HG03521 (cell line): Measurements from ENCODE around the gene MMS22L.

Experiments used
- ATAC-seq: cut with Tn5 transposase; IDR thresholded peaks from one replicate; pipeline ENCODE4 v1.9.1; 2021; ENCODE audit warnings: mild to moderate bottlenecking, moderate library complexity; ENCODE audit not compliant: unreplicated experiment

The MMS22L gene

DNA sequence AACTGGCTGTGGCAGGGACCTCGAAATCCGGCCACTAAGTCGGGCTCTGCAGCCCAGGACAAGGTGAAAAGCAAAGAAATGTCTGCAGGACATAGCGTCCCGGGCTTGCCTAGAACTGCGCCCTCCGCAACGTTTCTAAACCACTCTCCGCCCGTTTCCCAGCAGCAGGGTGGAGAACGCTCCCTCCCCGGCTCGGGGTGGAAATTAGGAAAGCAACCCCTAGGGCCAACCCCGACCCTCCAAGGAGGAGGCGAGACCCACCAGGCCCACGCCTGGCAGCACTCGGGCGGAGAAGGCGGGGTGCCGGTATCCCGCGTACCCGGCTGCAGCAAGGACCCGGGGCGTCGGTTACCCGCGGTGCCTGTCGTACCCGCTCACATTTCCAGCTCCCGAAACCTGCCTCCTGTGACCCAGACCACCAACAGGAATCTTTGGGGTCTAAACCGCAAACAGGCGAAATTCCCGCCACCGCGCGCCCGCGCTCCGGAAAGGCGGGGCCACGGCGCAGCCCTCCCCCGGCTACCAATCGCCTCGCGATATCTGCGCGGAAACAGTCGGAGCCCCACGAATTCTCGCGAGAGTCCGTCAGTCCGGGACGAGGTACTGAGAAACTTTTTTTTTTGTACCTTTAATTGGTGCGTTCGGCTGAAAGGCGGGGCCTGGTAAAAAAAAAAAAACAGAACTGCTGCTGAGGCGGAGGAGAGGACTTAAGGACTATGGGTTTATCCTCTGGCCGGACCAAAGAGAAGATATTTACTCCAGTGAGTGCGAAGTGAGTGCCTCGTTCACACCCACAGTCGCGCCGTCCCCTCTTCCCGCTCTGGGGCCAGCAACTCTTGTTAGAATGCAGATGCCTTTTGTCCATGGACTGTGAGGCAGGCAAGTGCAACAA is at the start of gene MMS22L:
MMS22L (minus strand) TSS at position 491 of the 892 bp plus-strand sequence. CDS start 739 bp downstream, outside the sequence.
- ATAC-seq: peak; percentile 96

GRCh38 chr6:97322811-97323210 is 39.8 kb upstream of the MMS22L start:
- no peak for ATAC-seq

- ATAC-seq: no peak
Measured at GRCh38 chr6:97322226-97322625, 39.2 kb upstream of the MMS22L start.

- ATAC-seq: no peak
Measured at GRCh38 chr6:97316978-97317377, 34.0 kb upstream of the MMS22L start.

DNA sequence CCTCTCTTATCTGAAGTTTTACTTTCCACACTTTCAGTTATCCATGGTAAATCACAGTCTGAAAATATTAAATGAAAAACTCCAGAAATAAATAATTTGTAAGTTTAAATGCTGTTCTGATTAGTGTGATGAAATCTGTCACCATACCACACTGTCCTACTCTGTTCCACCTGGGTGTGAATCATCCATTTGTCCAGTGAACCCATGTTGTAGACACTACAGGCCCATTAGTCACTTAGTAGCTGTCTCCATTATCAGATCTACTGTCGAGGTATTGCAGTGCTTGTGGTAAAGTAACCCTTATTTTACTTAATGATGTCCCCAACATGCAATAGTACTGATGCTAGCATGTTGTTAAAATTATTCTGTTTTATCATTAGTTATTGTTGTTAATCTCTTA is 29.2 kb upstream of the MMS22L start:
- ATAC-seq: no peak

DNA sequence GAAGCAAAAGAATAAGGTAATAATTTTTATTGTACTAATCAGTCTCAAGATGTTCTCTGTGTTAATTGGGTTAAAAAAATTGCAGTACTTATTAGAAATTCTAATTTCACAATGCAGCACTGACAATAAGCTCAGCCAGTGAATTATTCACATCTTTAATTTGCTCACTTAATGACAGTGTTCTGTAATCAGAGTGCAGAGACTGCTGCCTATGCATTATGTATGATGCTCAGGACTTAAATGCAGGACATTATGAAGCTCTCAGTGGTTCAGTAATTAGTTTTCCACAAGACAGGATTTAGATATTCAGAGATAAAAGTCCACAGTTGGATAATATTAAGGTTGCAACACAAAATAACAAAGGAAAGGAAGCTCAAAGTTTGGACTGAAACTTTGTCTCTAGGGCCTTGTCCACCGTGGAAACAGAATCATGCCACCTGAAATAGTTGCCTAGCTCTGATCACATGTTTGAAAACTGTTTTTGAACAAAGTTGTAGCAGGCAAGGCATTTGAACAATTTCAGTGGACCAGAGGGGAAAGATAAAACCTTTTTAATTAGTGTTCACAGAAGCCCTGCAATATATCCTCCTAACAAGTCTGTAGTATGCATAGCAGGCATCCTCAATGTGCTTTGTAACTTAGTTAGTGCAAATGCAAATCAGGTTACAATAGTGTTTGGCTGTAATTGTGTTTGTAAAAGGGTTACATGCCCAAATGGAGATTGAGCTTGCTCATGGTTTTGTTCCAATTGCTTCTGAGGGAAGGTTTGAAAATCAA is 23.7 kb upstream of the MMS22L start:
- ATAC-seq: no peak

DNA sequence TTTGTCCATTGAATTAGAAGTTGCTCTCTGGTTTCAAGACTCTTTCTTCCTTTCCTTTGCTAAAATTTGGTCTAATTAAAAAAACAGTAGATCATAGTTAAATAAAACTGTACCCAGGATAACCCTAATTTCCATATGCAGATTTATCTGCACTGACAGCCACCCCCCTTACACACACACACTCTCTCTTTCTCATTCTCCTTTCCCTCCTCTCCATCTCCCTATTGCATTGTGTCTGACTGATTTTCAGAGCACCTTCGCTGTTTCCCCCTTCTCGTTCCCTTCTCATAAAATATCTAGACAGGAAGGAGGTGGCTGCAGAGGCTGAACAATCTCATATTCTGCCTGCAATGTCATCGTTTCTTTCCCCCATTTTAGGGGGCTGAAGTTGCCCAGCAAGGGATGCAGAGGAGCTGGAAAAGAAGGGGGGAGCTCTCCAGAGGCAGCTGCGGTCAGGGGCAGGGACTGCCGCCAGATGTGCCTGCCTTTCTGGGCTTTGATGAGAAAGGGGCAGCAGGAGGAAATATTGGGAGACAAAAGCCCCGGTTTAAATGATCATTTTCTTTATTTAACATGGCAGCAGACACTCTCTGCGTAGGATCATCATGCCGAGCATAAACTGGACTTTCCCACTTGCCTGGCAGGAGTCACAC is 22.5 kb upstream of the MMS22L start:
- ATAC-seq: no peak

DNA sequence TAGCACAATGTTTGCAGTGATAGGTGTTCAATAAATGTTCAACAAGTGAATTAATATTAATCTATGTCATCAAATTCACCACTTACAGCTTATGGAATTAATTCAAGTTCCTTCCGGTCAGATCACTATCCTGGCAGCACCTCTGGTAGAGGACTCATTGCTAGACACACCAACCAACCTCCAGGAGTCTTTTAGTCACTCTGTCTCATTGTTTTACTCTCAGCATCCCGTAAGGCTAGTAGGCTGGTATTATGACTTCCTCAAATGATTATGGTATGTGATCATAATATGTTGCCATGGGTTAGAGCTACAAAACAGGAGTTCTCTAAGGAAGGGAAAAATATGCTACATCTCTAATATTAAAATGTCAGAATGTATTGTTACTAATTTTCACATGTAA is 21.7 kb upstream of the MMS22L start:
- ATAC-seq: no peak

DNA sequence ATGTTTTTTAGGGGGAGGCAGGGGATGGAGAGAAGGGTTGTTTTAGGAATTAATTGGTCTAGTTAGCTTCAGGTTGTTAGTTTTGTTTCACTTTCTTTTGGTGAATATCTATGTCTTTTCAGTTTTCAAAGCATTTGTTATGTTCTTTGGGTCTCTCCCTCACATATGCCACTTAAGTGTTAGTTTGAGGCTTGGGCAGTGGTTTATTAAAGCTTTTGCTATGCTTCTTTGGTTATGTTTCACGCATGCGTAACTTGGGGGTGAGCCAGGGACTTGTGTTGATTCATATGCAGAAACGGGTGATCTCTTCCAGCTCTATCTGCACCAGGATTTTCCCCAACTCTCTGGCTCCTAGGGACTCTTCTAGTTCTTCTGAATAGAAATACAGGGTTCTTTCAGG is 11.4 kb upstream of the MMS22L start:
- no peak for ATAC-seq

GRCh38 chr6:97293198-97293696 is 10.2 kb upstream of the MMS22L start:
- no peak for ATAC-seq

DNA sequence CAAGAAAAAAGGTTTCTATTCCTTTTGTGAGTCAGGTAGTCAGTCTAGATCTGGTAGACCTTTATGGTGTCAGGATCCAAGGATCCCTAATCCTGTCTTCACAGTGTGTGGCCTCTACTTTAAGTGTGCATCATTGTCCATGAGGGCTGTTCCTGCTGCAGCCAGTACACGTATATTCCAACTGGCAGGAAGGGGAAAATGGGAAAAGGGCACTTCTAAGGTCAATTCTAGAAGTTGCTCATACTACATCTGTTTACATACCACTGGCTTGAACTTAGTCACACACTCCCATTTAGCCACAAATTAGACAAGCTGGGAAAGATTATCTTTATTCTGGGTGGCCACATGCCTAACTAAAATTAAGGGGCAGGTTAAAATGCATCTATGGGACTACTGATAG is 9.7 kb upstream of the MMS22L start:
- no peak for ATAC-seq

DNA sequence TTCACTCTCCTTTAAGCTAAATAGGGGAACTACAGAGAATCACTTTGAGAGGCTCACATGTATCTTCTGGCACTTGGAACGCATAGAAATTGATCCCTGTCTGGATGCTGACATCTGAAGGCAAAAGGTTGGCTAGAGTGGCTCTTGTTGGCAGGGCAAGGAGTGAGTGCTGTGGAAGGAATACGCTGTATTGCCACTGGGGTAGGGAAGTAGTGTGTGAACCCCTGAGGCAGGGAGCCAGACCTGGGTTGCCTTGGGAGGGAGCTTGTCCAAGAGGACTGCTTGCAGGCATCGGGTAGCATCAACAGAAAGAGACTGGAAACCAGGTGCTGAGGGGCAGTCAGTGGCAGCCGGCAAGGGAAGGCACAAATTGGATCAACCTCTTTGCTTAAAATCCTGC is 8.9 kb upstream of the MMS22L start:
- ATAC-seq: no peak

DNA sequence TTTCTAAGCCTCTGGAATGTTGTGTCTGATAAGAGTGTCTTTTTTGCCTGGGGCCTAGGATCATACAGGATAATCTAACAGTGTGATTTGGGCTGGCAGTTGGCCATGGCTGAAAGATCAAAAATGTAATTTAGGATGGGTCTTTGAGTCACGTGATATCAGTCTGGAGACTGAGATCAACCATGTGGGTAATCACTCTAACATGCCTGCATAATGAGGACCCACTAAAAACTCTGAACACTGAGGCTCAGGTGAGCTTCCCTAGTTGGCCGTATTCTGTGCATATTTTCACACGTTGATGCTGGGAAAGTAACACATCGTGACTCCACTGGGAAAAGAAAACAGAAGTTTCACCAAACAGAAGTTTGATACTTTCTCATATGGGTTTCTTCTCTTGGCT is 6.3 kb upstream of the MMS22L start:
- no peak for ATAC-seq

- ATAC-seq: no peak
Measured at GRCh38 chr6:97288188-97288587, 5.2 kb upstream of the MMS22L start.

GRCh38 chr6:97282238-97282725 is 734 bp downstream of the MMS22L start:
- no peak for ATAC-seq

GRCh38 chr6:97280766-97281165 is 2.2 kb downstream of the MMS22L start:
- no peak for ATAC-seq

GRCh38 chr6:97275804-97276203 is 7.2 kb downstream of the MMS22L start:
- ATAC-seq: no peak

DNA sequence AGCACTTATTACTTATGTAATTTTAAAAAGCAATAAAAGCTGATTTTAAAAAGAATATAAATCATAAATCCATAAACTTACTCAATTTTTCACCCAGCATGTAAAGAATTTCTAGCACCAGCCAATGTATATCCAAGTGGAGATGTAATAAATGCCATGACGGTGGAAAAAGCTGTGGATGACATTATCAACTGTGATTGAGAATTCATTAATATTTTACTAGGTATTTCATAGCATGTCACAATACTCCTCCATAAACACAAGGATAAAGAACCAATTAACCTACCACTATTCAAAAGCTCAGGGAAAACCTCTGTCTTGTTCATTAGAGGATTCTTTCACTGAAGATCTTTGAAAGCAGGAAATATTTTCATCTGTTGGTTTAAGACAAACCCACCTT is 13.2 kb downstream of the MMS22L start:
- no peak for ATAC-seq

DNA sequence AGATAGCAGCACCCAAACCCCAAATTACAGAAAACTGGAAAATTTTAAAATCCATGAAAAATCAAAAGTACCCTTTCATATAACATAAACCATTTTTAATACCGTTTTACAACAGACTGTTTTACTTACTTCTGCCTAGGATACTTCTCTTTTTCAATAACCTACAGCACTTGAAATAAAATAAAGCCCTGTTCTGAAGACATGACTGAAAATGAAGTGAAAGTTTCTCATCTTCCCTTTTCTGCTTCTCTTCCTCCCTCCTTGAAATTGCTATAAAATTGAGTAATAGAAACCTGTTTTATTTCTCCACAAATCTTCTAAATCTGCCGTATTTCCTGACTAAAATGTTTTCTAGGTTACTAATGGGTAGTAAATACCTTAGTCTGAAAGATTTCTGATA is 20.3 kb downstream of the MMS22L start:
- ATAC-seq: no peak

GRCh38 chr6:97246842-97247241 is 36.2 kb downstream of the MMS22L start:
- ATAC-seq: no peak

DNA sequence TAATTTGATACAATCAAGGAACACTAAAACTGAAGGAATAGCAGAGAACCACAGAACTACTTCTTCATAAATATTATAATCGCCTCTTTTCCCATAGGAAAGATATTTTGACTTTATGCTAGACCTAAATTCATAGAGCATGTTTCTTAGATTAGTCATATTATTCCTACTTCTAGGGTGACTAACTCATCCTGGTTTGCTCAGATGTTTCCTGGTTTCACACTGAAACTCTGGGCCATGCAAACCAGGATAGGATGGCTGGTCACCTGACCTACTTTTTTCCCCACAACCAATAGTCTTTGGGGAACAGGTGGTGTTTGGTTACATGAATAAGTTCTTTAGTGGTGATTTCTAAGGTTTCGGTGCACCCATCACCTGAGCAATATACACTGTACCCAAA is 42.8 kb downstream of the MMS22L start:
- ATAC-seq: no peak
